Endothelial cell of umbilical vein (primary cell): Measurements from ENCODE around the gene SMIM9. TPM values are rescaled to one million over a fixed set of nuclear protein-coding genes. Genes with fewer than 3 reads are reported as not detected.

ENCODE experiments used
- BruUV-seq: library from RNA; stranded (reverse); fragments of 400-500 nt; replicated peaks from 2 replicates; lab custom pipeline; 2021; lab: Mats Ljungman, UMichigan
- CTCF ChIA-PET: fragments of 300-600, 350-600 bp; sonication (Branson Sonifier 250); formaldehyde crosslinking; loops from one replicate; lab custom pipeline; 2021; ENCODE audit warnings: antibody characterized with exemption, inconsistent platforms; lab: Charles Lee
- POLR2A ChIA-PET: fragments of 300-600, 350-600 bp; sonication (Branson Sonifier 250); formaldehyde crosslinking; loops from one replicate; lab custom pipeline; 2021; ENCODE audit warnings: antibody characterized with exemption, inconsistent platforms; lab: Charles Lee
- DNase-seq: peaks from one replicate; pipeline ENCODE4 v3.0.0-alpha.2; 2011; ENCODE audit warnings: low read depth, low spot score
- FAIRE-seq: peaks from 2 replicates; lab custom pipeline; 2011; peaks lifted over from hg19 to GRCh38; lab: Jason Lieb, UNC
- H2AFZ ChIP-seq: 2 replicates; pipeline ENCODE4 v1.6.0; 2012; ENCODE audit warnings: low read depth, low read length, control low read depth, inconsistent platforms
- H3K27ac ChIP-seq: 2 replicates; pipeline ENCODE4 v1.5.1; 2011; ENCODE audit warnings: low read depth, mild to moderate bottlenecking, control low read depth, low read length, moderate library complexity; ENCODE audit not compliant: insufficient read depth
- H3K27me3 ChIP-seq, 2 experiments: 2 replicates each; pipeline versions ENCODE4 v1.6.0 to v1.6.1; 2011; ENCODE audit warnings: low read length in 2 of 2, mixed read lengths in 1 of 2; ENCODE audit not compliant: control insufficient read depth in 2 of 2, insufficient read depth in 2 of 2
- H3K36me3 ChIP-seq, 2 experiments: 2 replicates in 1 of 2; 3 replicates in 1 of 2; pipeline ENCODE4 v1.5.1; 2011; ENCODE audit warnings: low read length in 2 of 2, mild to moderate bottlenecking in 1 of 2, moderate library complexity in 1 of 2; ENCODE audit not compliant: control insufficient read depth in 2 of 2, insufficient read depth in 2 of 2; ENCODE audit errors: extremely low read depth in 1 of 2
- H3K4me1 ChIP-seq: 3 replicates; pipeline ENCODE4 v1.5.1; 2011; ENCODE audit warnings: mild to moderate bottlenecking, low read length; ENCODE audit not compliant: control insufficient read depth, insufficient read depth; ENCODE audit errors: extremely low read depth
- H3K4me2 ChIP-seq: 2 replicates; pipeline ENCODE4 v1.6.1; 2011; ENCODE audit warnings: low read length, control low read depth, mixed read lengths; ENCODE audit not compliant: insufficient read depth
- H3K4me3 ChIP-seq, 3 experiments: fragments of 200-600 bp in 1 of 3; sonication (generic), shearing (Covaris generic) in 1 of 3; replicated peaks in 1 of 3; 2 replicates each; pipeline ENCODE4 v1.5.1; 2011 to 2016; ENCODE audit warnings: control low read depth in 3 of 3, low read length in 3 of 3, mild to moderate bottlenecking in 2 of 3, inconsistent platforms in 1 of 3, low read depth in 1 of 3, moderate library complexity in 1 of 3; ENCODE audit not compliant: insufficient read depth in 1 of 3
- H3K79me2 ChIP-seq: 2 replicates; pipeline ENCODE4 v1.6.0; 2012; ENCODE audit warnings: low read length, inconsistent platforms; ENCODE audit not compliant: control insufficient read depth, insufficient read depth
- H3K9ac ChIP-seq: replicated peaks from 2 replicates; pipeline ENCODE3; 2011; ENCODE audit warnings: low read length, control low read depth; ENCODE audit not compliant: insufficient read depth; ENCODE audit errors: extremely low read depth
- H3K9me1 ChIP-seq: replicated peaks from 3 replicates; pipeline ENCODE4 v1.6.0; 2011; ENCODE audit warnings: mild to moderate bottlenecking, low read length; ENCODE audit not compliant: control insufficient read depth, insufficient read depth; ENCODE audit errors: extremely low read depth
- H3K9me3 ChIP-seq: replicated peaks from 2 replicates; pipeline ENCODE4 v1.5.1; 2012; ENCODE audit warnings: low read length, inconsistent platforms; ENCODE audit not compliant: control insufficient read depth, insufficient read depth
- H4K20me1 ChIP-seq: replicated peaks from 2 replicates; pipeline ENCODE3; 2011; ENCODE audit warnings: mild to moderate bottlenecking, low read length; ENCODE audit not compliant: control insufficient read depth, insufficient read depth; ENCODE audit errors: extremely low read depth
- EZH2 ChIP-seq: IDR thresholded peaks from 2 replicates; pipeline ENCODE4 v1.6.1; 2012; ENCODE audit warnings: borderline replicate concordance, low read depth, mild to moderate bottlenecking, moderate library complexity, low read length, inconsistent platforms; ENCODE audit not compliant: severe bottlenecking
- FOS ChIP-seq: IDR thresholded peaks from 2 replicates; pipeline ENCODE4 v1.6.1; 2011; ENCODE audit warnings: mild to moderate bottlenecking, low read length, moderate library complexity, borderline replicate concordance; ENCODE audit not compliant: insufficient read depth
- GATA2 ChIP-seq: IDR thresholded peaks from 2 replicates; pipeline ENCODE4 v1.7.0; 2011; ENCODE audit warnings: low read depth, mild to moderate bottlenecking, moderate library complexity, mixed read lengths, low read length; ENCODE audit not compliant: insufficient read length, insufficient read depth
- JUN ChIP-seq: IDR thresholded peaks from 2 replicates; pipeline ENCODE4 v1.6.1; 2011; ENCODE audit warnings: borderline replicate concordance, low read depth; ENCODE audit not compliant: insufficient read length, insufficient read depth
- MYC ChIP-seq: IDR thresholded peaks from one replicate; pipeline ENCODE4 v1.6.1; 2011; ENCODE audit warnings: mild to moderate bottlenecking, low read depth, low read length
- POLR2A ChIP-seq: IDR thresholded peaks from 2 replicates; pipeline ENCODE4 v1.6.1; 2012; ENCODE audit warnings: low read depth, mild to moderate bottlenecking, control low read depth, low read length
- POLR2AphosphoS5 ChIP-seq: IDR thresholded peaks from 2 replicates; pipeline ENCODE4 v1.6.1; 2012; ENCODE audit warnings: low read depth, mild to moderate bottlenecking, control low read depth, low read length, moderate library complexity; ENCODE audit not compliant: insufficient read depth
- dilution Hi-C: fragments of 300-500 bp; cut with MboI; formaldehyde crosslinking; loops from one replicate; pipeline ENCODE4 v1.15.0; 2019; ENCODE audit warnings: low sequenced_read_pairs; ENCODE audit not compliant: extremely low pct_ligation_motif_present
- intact Hi-C: fragments of 100-400 bp; cut with micrococcal nuclease; formaldehyde crosslinking; loops from one replicate; pipeline ENCODE4 v1.10.0; 2022
- polyA plus RNA-seq, 4 experiments: library from polyadenylated mRNA; depleted of rRNA in 3 of 4; stranded (reverse) in 3 of 4; unstranded in 1 of 4; fragments of >200 nt; gene quantifications; 2 replicates each; pipeline versions ENCODE4 v1.2.1 to v1.2.3, GENCODE V29; 2011 to 2012; ENCODE audit warnings: missing spikeins in 1 of 4
- total RNA-seq: library from RNA; stranded (reverse); gene quantifications from 2 replicates; pipeline ENCODE4 v1.2.3, GENCODE V29; 2021

SMIM9 gene
- total and polyA plus RNA-seq, 2 donors (not counting 3 experiments of a cell fraction or from before 2014, with no cell fraction given) = not detected

DNA sequence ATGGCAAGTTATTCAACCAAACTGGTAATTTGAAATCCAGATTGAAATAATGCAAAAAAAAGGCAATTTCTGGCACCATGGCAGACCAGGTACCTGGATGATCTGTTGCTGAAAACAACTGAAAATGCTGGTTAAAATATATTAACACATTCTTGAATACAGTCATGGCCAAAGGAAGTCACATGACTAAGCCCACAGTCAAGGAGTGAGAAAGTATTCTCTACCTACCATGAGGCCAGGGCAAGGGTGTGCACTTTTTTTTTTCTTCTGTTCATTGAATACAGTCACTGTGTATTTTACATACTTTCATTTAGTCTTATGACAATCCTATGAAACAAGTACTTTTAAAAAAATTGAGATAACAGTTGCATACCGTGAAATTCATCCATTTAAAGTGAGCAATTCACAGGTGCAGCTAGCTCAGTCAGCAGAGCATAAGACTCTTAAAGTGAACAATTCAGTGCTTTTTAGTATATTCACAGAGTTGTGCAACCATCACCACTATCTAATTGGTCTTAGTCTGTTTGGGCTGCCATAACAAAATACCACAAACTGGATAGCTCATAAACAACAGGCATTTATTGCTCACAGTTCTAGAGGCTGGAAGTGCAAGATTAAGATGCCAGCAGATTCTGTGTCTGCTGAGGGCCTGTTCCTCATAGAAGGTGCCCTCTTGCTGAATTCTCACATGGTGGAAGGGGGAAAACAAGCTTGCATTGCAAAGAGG is 24.4 kb downstream of the SMIM9 start:
- ChIA-PET CTCF (no interaction called here), POLR2A (no interaction called here)
- Histone ChIP-seq H3K4me1 (peaks cover 5% of the 10 kb centered on the region), H3K36me3 (no peaks in the 10 kb centered on the region), H3K4me2 (no peak overlapping the region), H3K27ac (no peak overlapping the region), H3K9ac (no peak overlapping the region), H4K20me1 (no peaks in the 10 kb centered on the region), H3K9me3 (no peaks in the 10 kb centered on the region), H3K79me2 (no peaks in the 10 kb centered on the region), H3K4me3 (no peak overlapping the region), H3K27me3 (no peaks in the 10 kb centered on the region), H2AFZ (no peak overlapping the region), H3K9me1 (no peaks in the 10 kb centered on the region)
- TF ChIP-seq GATA2 (no peak), EZH2 (no peak), FOS (no peak), MYC (no peak), JUN (no peak), POLR2A (no peak), POLR2AphosphoS5 (no peak)
- dilution Hi-C loops = no loop called here
- no TSS peak for BruUV-seq
- intact Hi-C loops = no loop called here
- no peak for DNase-seq
- no peak for FAIRE-seq
